Ectodermal cell (in vitro differentiated cells): Measurements from ENCODE around the gene AP3S2.
"Not testable (repeated sequence)": the region's sequence is repeated elsewhere in the genome, so short reads cannot be mapped to it uniquely, and the experiment has no call there.

ENCODE experiments used
- H3K27ac ChIP-seq: 2 replicates; pipeline ENCODE4 v1.7.0; 2013; ENCODE audit warnings: mild to moderate bottlenecking, low read depth, low read length; ENCODE audit not compliant: insufficient read depth, poor library complexity, severe bottlenecking
- H3K27me3 ChIP-seq: 2 replicates; pipeline ENCODE4 v1.7.0; 2013; ENCODE audit warnings: mild to moderate bottlenecking, low read length; ENCODE audit not compliant: insufficient read depth, control insufficient read depth, poor library complexity, severe bottlenecking
- H3K36me3 ChIP-seq: one replicate; pipeline ENCODE4 v1.7.0; 2013; ENCODE audit warnings: low read length; ENCODE audit not compliant: control insufficient read depth, insufficient read depth
- H3K4me1 ChIP-seq: one replicate; pipeline ENCODE4 v1.7.0; 2013; ENCODE audit warnings: low read length; ENCODE audit not compliant: control insufficient read depth, insufficient read depth
- H3K4me3 ChIP-seq: 2 replicates; pipeline ENCODE4 v1.7.0; 2013; ENCODE audit warnings: low read depth, low read length, control low read depth; ENCODE audit not compliant: insufficient read depth
- H3K9me3 ChIP-seq: 2 replicates; pipeline ENCODE4 v1.7.0; 2013; ENCODE audit warnings: mild to moderate bottlenecking, low read length, moderate library complexity; ENCODE audit not compliant: control insufficient read depth
- WGBS, 2 experiments: methylation state at CpG; one replicate each; pipeline ENCODE4 v1.1.7; 2013; ENCODE audit warnings: missing lambda C conversion rate in 2 of 2; 5-methylcytosine and 5-hydroxymethylcytosine counted together

The AP3S2 gene

DNA sequence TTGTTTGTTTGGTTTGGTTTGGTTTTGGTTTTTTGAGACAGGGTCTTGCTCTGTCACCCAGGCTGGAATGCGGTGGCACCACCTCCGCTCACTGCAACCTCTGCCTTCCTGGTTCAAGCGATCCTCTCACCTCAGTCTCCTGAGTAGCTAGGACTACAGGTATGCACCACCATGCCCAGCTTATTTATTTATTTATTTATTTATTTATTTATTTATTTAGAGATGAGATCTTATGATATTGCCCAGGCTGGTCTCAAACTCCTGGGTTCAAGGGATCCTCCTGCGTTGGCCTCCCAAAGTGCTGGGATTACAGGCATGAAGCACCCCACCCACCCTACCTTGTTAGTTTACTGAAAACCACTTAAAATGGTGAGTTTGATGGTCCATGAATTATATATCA, 105.2 kb downstream of the AP3S2 start:
- WGBS, 2 experiments: 95% methylated on average over 4 of the region's 4 CpGs
- not testable (repeated sequence) for H3K4me3 ChIP-seq, H3K9me3 ChIP-seq, H3K27ac ChIP-seq, H3K4me1 ChIP-seq, H3K27me3 ChIP-seq, H3K36me3 ChIP-seq

DNA sequence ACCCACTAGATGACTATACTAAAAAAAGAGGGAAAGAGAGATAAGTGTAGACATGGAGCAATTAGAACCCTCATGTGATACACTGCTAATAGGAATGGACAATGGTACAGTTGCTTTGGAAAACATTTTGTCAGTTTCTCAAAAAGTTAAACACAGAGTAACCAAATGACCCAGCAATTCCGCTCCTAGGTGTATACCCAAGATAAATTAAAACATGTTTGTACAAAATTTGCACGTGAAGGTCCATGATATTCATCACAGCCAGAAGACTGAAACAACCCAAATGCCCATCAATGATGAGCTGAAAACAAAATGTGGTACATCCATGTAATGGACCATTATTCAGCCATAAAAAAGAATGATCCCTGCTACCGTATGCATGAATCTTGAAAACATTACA, 105.8 kb downstream of the AP3S2 start:
- WGBS, 2 experiments: 94 to 100% methylated on average over 2 to 3 of the region's 3 CpGs
- Histone ChIP-seq H3K4me3 (no peak overlapping the region), H3K36me3 (no peaks in the 10 kb centered on the region)

DNA sequence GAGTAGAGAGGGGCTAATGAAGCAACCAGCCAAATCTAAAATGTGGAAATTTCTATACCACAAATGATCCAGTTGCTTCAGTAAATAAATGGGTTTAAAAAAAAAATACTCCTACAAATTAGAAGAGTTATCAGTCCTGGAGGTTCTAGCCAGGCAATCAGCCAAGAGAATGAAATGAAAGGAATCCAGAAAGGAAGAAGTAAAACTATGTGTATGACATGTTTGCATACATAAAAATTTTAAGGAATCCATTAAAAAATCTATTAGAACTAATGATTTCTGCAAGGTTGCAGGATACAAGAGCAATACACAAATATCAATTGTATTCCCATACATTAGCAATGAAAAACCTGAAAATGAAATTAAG, 108.0 kb downstream of the AP3S2 start:
- no peaks in the 10 kb centered on the region for H3K36me3 ChIP-seq

More for the DNA sequence above, 105.8 kb downstream of the AP3S2 start:
- Histone ChIP-seq H3K27me3 (no peaks in the 10 kb centered on the region), H3K4me1 (no peaks in the 10 kb centered on the region), H3K27ac (no peak overlapping the region), H3K9me3 (no peaks in the 10 kb centered on the region)

DNA sequence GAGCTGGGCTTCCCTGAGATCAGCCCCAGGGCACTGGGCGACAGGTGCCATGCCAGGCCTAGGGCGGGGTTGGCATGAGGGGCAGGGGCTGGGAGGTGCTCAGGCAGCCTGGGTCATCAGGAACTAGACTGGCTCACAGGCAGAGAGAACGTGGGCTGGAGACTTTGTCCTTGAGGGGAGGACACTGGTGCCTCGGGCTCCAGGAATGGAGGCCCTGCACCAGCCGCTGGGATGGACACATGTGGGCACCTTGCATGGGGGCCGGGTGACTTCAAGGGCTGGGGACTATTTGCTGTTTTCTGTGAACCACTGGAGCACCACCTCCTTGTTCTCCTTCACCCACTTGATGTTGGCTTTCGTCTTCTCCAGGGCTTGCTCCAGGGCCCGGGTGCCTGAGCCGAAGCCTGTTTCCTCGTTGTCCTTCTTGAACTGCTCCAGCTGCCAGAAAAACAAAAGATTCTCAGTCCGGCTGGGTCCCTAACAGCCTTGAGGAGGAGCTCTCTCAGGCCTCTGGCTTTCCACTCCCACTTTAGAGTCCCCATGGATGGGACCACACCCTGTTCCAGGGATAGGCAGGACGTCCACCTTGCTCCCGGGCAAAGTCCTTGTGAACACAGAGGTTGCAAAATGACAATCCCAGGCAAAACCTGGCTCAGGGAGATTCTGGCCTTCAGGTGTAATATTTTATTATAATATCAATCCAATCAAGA, 108.6 kb downstream of the AP3S2 start:
- 90 to 91% methylated on average over 13 of the region's 13 CpGs for WGBS, 2 experiments
- H3K4me1 ChIP-seq: no peaks in the 10 kb centered on the region
- H3K4me3 ChIP-seq: no peak overlapping the region
- no peaks in the 10 kb centered on the region for H3K36me3 ChIP-seq
- H3K27me3 ChIP-seq: peaks cover 5% of the 10 kb centered on the region
- no peaks in the 10 kb centered on the region for H3K9me3 ChIP-seq
- no peak overlapping the region for H3K27ac ChIP-seq

More for the DNA sequence above, 108.0 kb downstream of the AP3S2 start:
- Histone ChIP-seq H3K27me3 (peaks cover 1% of the 10 kb centered on the region), H3K4me3 (no peak overlapping the region), H3K9me3 (no peaks in the 10 kb centered on the region), H3K27ac (no peak overlapping the region), H3K4me1 (no peaks in the 10 kb centered on the region)

DNA sequence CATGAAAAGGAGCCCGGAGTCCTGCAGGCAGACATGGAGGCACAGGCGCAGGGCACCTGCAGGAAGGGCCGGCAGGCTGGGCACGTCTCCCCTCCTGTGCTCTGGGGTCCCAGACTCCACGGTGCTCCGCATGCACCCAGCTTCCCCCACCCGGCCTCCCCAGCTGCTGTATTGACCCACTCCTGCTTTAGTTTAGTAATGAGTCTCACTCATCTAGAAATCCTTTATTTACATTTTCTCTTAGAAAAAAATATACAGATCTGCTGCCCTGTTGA, 109.2 kb downstream of the AP3S2 start:
- no peak overlapping the region for H3K4me3 ChIP-seq
- peaks cover 5% of the 10 kb centered on the region for H3K27me3 ChIP-seq
- 68 to 73% methylated on average over 7 of the region's 7 CpGs for WGBS, 2 experiments
- no peaks in the 10 kb centered on the region for H3K36me3 ChIP-seq
- no peaks in the 10 kb centered on the region for H3K9me3 ChIP-seq
- H3K4me1 ChIP-seq: no peaks in the 10 kb centered on the region
- no peak overlapping the region for H3K27ac ChIP-seq

DNA sequence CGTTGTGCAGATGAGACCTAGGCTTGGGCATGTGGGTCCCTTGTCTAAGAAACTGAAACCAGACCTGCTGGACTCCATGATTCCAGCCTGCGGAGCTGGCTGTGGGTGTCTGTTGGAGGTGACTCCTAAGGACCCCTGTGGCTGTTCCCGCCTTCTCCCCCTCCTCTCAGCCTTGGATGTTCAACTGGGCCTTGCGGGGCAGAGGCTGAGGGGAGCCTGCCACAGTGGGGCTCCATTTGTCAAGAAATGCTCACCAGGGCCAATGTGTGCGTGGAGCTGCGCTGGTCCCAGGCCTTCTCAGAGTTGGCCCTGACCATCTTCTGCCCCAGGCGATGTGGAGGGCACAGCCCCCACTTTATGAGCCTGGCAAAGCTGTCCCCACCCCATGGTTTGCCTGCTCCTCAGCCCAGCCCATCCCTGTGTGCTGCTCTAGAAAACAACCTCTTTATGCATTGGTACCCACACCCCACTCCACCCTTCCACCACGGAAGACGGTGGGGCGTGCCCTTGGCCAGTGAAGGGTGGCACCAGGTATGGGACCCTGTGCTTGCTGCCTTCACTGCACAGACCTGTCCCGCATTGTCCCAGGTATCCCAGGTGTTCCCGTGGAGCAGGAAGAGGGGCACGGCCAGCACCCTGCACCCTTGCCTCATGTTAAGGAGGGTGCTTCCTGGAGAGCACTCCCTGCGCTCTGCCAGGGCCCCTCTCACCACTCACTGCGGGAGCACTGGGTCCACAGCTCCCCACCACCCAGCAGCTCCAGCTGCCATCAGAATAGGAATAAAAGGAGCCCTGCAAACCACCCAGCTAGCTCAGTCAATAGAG, 109.7 kb downstream of the AP3S2 start:
- no peaks in the 10 kb centered on the region for H3K36me3 ChIP-seq
- no peaks in the 10 kb centered on the region for H3K4me1 ChIP-seq
- 78 to 81% methylated on average over 15 of the region's 15 CpGs for WGBS, 2 experiments
- no peak overlapping the region for H3K4me3 ChIP-seq
- H3K27ac ChIP-seq: no peak overlapping the region
- no peaks in the 10 kb centered on the region for H3K9me3 ChIP-seq
- peaks cover 5% of the 10 kb centered on the region for H3K27me3 ChIP-seq

DNA sequence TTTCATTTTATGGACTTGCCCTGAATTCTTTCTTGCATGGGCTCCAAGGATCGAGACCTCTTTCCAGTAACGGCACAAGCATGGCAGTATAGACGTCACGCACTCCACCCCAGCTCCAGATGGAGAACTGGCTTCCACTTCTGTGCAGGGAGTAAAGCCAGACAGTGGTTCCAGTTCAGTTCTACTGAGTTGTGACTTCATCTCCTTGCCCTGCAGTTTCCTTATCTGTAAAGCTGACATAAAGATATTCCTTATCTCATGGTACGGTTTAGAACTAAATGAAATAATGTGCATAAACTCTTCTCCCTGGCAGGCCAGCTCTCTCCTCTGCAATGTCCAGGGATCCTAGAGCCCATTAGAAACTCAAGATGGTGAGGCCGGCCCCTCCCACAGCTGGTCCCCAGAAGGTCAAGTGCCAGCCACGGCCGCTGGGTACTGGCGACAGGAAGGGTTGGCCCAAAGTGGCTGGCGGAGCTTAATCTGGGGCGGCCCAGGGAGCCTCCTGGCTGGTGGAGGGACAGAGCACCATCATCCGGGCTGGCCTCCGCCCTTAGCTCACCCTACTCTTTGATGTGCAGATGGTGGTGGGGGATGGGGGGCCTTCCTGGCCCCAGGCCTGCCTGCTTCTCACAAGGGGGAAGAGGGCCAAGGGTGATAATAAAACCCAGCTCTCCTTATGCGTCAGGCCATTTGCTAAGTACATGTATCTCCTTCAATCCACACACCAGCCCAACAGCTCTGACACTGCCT, 110.5 kb downstream of the AP3S2 start:
- H3K27ac ChIP-seq: no peak overlapping the region

DNA sequence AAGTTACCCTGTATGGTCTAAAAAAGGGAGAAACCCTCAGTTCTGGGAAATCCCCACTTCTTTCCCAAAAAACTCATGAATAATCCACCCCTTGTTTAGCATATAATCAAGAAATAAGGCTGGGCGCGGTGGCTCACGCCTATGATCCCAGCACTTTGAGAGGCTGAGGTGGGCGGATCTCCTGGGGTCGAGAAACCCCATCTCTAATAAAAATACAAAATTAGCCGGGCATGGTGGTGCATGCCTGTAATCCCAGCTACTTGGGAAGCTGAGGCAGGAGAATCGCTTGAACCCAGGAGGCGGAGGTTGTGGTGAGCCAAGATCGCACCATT, 111.2 kb downstream of the AP3S2 start:
- WGBS, 2 experiments: 90% methylated on average over 9 of the region's 9 CpGs
- not testable (repeated sequence) for H3K4me3 ChIP-seq, H3K36me3 ChIP-seq, H3K27ac ChIP-seq, H3K9me3 ChIP-seq, H3K4me1 ChIP-seq
- peaks cover 16% of the 10 kb centered on the region for H3K27me3 ChIP-seq

More for the DNA sequence above, 110.5 kb downstream of the AP3S2 start:
- no peak overlapping the region for H3K4me3 ChIP-seq
- no peaks in the 10 kb centered on the region for H3K9me3 ChIP-seq
- H3K36me3 ChIP-seq: no peaks in the 10 kb centered on the region
- WGBS, 2 experiments: 57 to 60% methylated on average over 14 of the region's 14 CpGs
- no peaks in the 10 kb centered on the region for H3K4me1 ChIP-seq
- peaks cover 10% of the 10 kb centered on the region for H3K27me3 ChIP-seq

DNA sequence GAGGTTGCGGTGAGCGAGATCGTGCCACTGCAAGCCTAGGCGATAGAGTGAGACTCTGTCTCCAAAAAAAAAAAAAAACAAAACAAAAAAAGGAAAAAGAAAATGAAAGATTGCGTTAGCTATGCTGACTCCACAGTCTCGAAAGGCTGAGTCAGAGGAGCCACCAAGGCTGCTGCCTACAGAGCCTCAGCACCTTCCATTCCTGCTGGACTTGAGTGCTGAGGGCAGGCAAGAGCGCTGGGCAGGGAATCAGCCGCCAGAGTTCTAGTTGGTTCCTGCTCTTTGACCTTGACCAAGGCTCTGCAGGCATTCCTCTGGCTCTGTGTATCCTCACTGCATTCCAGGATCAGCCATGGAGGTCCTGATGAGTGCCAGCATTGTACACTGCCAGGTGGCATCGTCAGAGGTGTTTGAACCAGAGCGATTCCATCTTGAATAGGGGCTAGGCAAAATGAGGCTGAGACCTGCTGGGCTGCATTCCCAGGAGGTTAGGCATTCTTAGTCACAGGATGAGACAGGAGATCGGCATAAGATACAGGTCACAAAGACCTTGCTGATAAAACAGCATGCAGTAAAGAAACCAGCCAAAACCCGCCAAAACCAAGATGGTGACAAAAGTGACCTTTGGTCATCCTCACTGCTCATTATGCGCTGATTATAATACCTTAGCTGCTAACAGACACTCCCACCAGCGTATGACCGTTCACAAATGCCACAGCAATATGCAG, 111.7 kb downstream of the AP3S2 start:
- Histone ChIP-seq H3K36me3 (no peaks in the 10 kb centered on the region), H3K27me3 (peaks cover 22% of the 10 kb centered on the region), H3K4me1 (no peaks in the 10 kb centered on the region), H3K9me3 (no peaks in the 10 kb centered on the region), H3K27ac (no peak overlapping the region), H3K4me3 (no peak overlapping the region)
- WGBS, 2 experiments: 87 to 88% methylated on average over 15 of the region's 15 CpGs

DNA sequence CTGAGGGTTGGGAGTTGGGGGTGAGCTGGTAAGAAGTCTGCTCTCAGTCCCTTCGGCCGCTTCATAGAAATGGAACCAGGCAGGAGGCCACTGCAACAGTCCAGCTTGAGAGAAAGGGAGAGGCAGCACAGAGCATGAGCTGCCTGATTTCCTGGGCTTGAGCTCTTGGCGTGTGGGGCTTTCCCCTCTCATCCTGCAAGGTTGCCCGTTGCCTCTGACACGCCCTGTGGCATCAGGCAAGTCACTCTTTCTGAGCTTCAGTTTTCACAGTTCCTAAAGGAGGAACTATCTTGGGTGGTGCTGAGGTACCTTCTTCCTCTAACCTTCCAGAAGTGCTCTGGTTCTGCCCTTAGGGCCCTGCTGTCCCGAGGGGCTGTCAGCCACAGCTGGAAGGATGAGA, 112.7 kb downstream of the AP3S2 start:
- no peak overlapping the region for H3K27ac ChIP-seq
- peaks cover 30% of the 10 kb centered on the region for H3K27me3 ChIP-seq
- no peaks in the 10 kb centered on the region for H3K4me1 ChIP-seq
- no peaks in the 10 kb centered on the region for H3K9me3 ChIP-seq
- WGBS, 2 experiments: 86 to 87% methylated on average over 6 of the region's 6 CpGs
- no peaks in the 10 kb centered on the region for H3K36me3 ChIP-seq
- no peak overlapping the region for H3K4me3 ChIP-seq
